GM21390 (cell line): Measurements from ENCODE around the gene KCNQ1.

ENCODE experiments used
- ATAC-seq: cut with Tn5 transposase; IDR thresholded peaks from one replicate; pipeline ENCODE4 v1.9.1; 2021; ENCODE audit not compliant: unreplicated experiment

Gene KCNQ1

DNA sequence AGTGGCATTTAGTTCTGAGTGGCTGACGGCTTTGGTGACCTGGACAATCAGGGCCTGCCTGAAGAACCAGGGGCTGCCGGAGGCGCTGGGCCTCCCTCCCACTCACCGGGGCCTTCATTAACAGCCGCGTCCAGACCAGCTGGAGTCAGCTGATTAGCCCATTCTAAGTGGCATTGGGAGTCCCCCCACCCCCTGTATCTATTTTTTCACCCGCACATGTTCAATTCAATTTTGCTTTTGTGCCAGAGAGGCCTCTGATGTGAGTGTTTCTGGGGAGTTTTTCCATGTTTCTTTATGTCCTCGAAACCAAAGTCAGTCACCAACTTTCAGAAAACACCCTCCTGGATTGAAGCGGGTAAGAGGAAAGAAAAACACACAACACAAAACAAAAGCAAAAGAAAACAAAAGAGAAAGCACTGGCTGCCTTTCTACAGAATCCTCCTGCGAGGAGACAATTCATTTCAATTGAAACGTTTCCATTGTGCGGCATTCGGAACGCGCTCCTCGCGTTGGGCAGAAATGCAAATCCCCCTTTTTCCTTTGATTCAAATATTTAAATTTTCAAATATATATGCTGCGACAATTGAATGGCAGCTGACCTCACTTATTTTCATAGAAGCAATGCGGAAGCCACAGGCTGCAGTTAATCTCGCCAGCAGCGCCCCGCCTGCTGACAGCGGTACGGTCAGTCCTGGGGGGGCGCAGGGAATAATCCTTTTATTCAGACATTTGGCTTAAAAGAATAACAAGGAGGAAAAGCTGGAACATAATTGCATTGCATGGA lies 423.1 kb downstream of the KCNQ1 start:
- ATAC-seq: no peak

DNA sequence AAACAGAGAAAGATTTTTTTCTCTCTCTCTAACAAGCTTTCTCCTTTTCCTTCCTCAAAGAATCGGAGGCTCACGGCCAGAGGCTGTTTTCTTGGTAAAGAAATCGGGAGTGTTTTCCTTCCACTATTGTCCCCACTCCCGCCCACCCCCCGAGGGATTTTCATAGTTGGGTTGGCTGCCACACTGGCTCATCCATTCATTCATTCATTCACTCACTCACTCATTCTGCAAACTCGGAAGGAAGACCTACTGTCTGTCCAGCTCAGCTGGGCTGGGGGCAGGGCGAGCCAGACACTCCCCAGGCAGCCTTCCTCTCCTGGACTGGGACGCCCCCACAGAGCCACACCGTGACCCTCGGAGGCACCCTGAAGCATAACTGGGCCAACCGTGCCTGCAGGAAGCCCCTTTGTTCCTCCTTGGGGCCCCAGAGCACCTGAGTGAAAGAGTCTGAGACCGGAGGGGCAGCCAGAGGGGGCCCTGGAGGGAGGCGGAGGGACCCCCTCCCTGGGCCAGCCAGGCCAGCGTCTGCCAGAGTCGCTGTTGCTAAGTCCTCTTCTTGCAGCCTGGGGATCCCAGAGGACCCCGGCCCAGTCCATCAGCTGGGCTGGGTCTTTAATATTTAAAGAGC lies 423.8 kb downstream of the KCNQ1 start:
- ATAC-seq: no peak

DNA sequence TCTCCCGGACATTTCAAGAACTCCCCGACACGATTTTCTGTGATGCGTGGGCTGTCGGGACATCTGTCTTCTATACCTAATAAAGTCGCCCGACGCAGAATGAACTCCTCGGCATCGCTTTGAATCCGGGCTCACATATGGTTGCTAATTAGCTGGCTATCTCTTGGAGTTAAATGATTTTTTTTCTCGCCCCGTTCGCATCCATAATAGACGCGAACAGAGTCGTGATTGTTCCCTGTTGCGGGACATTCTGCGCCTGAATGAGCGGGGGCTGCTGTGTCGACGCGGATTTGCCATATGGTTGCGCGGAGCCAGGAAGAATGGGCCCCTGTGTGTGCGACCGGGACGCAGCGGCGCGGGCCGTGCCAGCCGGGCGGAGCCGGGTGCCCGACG lies 424.3 kb downstream of the KCNQ1 start:
- no peak for ATAC-seq

DNA sequence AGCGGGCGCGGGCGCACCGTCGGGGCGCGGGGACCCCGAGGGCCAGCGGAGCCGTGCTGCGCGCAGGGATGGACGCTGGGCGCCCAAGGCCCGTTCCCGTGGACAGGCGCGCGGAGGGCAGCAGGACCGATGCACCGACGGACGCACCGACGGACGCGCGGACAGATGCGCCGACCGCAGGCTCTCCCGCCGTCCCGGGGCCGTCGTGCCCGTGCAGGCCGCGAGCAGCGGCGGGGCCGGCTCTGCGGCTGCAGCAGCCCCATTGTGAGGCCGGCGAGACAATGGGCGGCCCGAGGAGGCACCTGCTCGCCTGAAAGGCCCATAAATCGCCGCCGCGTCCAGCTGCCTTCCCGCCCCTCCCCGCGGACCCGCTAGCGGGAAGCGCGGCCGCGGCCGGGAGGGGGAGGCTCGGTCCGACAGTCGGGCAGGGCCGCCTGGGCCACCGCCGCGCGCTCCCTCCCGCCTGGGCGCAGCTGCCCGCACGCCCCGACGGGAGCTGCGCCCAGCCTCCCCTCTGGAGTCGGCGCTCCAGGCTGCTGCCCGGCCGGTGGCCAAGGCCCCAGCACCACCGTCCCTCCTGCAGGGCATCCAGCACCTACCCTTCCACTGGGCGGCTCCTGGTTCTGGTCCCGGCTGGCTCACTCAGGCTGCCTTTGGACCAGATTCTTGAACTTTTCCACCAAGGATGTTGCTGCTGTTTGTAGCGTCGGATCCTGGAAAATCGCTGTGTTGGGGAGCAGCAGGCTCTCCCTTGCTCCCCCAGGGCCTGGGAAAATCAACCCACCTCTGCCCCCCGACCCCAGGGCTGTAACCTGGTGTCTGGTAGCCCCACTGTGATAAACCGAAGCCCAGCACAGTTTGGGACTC lies 425.0 kb downstream of the KCNQ1 start:
- no peak for ATAC-seq

DNA sequence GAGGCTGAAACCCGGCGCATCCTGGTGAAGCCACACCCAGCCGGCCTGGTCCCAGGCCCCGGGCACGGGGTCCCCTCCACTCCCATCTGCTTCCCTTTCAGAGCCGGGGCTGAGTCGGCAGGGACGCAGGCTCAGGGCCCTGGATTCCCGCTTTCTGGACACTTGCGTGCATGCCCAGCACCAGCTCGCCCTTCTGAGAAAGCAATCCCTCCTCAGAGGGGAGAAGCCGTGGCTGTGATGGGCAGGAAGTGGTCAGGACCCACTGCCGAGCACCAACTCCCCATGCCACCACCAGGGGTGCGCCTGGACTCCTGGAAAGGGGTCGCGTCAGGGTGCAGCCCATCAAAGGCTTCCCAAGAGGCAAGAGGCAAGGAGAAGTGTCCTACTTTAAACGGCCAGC lies 425.7 kb downstream of the KCNQ1 start:
- no peak for ATAC-seq

DNA sequence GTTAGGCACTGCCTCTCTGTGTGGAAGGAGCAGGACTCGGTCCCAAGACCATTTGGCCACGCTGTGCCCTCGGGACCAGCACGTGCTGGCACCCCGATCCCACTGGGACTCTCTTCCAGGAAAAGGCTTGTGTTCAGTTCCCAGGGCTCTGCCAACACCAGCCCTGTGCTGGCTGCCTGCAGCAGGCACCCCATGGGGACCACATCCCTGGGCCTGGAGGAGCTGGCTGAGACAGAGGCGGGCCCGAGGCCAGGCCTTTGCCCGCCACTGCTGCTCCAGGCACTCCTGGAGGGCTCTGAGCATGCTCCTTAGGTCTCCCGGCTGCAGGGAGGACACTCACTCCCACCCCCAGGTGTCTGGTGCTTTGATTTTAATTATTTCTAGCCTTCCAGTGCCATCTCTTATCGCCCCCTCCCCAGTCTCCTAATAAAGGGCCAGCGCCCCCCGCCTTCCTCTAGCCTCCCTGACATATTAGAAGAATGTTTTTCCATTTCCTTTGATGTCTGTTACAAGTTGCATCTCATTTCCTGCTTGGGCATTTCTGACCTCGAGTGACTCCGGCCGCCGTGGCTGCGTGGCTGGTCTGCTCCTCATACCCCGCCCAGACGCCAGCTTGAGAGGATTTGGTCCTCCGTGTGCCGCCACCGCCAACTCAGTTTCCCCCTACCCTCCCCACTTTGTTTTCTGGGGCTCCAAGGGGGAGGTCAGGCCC lies 426.3 kb downstream of the KCNQ1 start:
- no peak for ATAC-seq

DNA sequence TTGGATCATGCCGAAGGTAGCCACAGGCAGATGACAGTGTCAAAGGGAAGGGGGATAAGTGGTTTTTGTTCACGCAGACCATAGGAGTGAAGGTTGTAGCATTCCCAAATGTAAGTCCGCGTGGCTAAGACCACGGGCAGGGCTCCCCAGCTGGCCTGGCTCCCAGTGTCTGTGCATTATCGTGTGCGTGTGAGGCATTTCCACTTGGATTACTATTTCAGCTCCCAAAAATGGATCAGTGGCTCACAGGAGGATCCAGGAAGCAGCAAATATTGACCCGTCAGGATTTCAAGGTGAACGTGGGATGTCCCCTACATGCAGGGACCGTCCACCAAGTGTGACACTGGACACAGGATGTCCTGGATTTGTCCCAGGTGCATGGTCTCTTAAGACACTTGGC lies 430.2 kb downstream of the KCNQ1 start:
- ATAC-seq: no peak

DNA sequence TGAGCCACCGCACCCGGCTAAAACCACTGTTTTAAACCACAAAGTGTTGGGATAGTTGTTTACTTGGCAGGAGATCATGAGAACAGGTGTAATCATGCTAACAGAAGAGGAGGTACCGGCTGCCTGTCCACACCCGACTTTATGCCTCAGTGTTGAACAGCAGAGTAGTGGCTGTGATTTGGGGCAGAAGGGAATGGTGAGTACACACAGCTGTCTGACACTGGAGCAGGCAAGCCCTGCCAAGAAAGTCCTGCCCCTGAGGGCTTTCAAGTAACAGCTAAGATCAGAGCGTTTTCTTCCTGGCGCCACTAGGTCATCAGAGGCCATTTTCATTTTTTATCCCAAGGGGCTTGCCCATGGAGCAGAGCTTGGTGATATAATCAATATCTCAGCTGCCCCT lies 432.7 kb downstream of the KCNQ1 start:
- no peak for ATAC-seq

DNA sequence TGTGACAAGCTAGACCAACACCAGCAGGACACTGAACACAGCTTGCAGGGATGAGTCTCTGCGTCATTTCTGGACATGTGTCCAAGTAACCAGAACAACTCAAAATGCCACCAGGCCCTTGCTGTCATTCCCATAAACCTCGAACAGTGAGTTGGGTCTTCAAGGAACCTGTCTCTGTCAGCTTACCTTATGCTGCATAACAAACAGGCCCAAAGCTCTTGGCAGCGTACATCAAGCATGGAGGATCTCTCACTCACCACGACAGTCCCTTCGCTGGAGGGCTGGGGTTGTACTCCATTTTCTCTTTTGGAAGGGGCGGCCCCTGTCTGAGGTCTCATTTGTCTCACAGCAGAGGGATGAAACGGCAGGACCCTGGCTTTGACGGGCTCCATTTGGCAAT lies 434.0 kb downstream of the KCNQ1 start:
- ATAC-seq: no peak

DNA sequence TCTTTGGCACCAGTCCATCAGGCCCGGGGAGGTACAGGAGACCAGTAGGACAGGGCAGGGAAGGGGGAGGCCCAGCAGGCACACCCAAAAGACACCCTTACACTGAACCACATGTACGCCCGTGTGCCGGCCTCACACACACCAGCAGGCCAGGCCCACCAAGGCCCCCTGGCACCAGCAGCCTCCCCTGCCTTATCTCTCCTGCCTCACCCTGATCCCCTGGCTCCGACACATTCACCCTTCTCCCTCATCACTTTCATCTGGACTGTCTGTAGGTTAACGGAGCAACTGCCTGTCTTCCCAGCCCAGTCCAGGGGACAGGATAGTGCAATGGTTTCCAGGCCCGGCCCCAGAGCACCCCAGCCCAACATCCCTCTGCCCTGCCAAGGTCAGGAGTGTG lies 435.8 kb downstream of the KCNQ1 start:
- ATAC-seq: no peak

DNA sequence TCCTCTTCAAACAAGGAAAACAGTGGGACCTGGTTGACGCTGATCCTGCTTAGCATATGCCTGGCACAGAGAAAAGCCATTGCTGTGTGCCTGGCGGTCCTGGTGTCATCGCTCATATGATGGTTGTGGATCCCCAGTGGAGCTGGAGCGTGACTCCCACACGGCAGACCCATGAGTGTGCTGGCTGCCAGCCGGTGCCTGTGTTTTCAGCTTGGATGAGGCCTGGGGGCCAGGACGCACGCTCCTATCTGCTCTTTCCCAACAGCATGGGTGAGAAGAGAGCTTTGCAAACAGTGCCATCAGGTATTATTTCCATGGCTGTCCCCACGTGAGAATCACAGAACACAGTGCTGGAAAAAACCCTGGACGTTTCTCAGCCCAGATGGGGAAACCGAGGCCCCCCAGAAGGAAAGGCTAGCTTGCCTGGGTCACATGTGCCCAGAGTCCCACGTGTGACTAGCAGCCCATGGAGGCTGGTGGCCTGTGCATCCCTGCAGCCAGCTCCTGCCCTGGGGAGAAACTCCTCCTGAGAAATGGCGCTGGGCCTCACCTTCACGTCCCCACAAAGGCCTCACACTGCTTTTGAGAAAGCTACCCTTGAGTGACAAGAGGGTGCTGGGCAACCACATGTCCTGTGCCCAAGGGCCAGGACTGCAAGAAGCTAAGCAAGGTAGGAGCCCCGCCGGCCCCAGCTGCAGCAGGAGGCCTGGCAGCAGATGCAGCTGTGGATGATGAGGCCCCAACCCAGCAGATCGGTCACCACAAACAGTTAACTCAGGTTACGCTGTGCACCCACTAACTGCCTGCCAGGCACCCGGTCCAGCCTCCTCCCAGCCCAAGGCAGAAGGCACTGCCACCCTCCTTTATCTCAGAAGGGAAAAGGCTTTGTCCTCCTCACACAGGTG lies 436.5 kb downstream of the KCNQ1 start:
- no peak for ATAC-seq

DNA sequence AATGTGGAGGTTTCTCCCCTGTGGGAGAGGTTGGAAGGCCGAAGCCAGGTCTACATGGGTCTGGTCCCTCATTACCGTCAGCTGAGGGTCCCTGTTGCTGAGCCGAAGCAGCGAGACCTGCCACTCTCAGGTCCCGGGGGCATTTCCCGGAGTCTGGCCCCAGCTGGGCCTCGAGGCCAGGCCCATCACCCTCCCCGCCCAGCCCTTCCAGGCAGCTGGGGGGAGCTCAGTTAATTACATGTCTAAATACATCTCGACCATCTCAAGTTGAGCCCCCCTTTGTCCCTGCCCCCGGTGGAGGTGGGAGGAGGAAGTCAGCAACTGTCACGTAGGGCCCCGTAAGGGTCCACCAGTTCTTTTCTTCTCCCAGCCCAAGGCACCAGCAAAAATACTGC lies 437.2 kb downstream of the KCNQ1 start:
- no peak for ATAC-seq

DNA sequence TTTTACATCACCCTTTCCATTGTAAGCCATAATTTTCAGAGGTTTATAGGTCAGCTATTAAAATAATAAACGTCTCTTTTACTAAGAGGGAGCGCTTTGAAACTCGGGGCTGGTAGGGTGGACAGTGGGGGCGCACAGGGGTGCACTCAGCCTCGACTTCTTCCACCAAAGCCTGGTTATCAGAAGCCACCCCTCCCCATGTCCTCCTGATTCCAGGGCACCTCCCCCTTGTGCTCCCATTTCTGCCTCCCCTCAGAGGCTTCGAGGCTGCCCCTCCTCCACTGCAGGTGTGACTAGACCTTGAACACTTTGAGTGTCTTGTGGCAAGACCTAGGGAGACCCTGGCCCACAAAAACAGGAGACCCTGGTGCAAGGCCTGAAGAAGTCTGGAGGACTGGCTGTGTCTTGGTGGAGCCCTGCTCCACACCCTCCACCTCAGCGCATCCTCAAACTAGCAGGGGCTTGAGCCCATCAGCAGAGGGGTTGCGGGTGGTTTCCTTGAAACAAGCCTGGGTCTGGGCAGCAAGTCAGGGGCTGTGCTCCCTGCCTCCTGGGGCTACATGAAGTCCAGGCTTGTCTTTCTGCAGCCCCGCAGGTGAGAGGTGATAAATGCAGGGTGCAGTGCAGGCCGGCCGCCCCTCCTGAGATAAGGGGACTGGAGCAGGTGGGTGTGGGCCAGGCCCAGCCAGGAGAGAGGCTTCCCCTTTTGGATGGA lies 437.7 kb downstream of the KCNQ1 start:
- no peak for ATAC-seq

DNA sequence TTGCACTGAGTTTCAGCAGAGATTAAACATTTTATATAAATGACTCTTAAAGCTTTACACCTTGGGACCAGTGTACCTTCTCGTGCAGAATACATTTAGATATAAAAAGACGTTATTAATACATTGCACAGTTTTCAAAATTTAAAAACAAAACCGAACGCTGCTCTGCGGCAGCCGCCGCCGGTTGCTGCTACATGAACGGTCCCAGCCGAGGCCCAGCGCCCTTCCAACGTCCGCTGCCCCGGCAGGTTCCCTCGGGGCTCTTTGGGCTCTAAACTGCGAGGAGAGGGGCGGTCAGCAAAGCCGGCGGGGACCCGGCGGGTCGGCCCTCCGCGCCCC lies 438.8 kb downstream of the KCNQ1 start:
- ATAC-seq: no peak

DNA sequence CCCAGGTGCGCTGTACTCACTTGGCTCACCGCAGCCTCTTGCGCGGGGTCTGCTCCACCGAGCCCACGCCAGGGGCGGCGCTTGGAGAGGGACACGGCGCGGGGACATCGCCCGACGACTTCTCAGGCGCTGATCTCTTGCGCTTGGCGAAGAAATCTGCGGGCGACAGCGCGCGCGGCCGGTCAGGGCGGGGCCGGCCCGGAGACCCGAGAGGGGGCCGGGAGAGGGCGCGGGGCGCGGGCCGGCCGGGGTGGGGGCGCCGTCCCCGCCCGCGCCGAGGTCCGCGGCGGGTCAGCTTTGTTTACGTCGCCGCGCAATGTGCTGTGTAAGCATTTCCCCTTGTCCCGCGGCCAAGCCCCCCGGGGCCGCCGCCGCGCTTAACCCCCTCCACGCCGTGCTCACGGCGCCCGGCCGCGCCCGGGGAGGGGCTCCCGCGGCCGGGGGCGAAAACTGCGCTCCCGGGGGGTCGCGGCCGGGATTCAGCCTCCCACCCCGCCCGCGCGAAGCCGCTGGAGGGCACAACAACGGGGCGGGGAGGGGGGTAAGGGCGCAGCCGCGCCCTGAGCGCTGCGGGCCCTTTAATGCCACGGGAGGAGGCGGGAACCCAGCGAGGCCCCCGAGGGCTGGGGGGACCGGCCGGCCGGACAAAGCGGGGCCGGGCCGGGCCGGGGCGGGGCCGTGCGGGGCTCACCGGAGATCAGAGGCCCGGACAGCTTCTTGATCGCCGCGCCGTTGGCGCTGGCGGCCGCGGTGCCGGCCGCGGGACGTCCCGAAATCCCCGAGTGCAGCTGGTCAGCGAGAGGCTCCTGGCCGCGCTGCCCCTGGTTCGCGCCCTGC lies 439.4 kb downstream of the KCNQ1 start:
- no peak for ATAC-seq

DNA sequence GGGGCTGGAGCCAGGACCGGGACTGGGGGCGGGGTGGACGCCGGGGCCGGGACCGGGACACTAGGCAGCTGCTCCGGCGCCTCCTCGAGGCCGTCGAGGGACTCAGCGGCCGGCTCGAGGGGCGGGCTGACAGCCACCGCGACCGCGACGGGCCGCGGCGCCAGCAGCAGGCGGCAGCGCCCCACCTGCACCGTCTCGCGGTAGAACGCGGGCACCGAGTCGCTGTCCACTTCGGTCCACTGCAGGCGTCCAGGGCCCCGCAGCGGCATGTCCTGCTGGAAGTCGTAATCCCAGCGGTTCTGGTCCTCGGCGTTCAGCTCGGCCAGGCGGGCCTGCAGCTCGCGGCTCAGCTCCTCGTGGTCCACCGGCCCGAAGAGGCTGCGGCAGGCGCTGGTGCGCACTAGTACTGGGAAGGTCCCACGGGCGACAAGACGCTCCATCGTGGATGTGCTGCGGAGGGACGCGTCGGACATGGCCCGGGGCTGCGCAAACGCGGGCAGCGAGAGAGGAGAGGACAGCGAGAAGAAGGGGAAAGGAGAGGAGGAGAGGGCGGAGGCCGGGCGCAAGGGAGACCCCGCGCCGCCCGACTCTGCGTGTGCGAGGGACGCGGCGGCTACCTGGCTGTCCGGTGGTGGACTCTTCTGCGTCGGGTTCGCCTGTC lies 440.3 kb downstream of the KCNQ1 start:
- ATAC-seq: no peak

DNA sequence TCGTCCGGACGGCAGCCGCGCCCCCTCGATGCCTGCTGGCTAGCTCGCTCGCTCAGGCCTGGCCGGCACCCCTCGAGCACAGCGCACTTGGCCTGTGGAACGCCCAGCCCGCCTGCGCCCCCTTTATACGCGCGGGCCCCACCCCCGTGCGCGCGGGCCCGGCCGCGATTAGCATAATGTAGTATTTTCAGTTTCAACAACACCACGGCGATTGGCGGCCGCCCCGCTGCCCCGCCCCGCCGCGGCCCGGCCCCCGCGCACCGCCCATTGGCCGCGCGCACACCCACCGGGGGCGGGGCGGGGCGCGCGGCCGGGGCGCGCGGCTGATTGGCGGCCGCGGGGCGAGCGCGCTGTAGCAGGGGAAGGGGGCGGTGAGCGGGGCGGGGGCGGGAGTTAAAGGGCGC lies 440.9 kb downstream of the KCNQ1 start, which contains the start of gene CDKN1C:
TSS of gene CDKN1C (minus strand) at position 98 of the 404 bp plus-strand sequence. CDS start 319 bp downstream, outside the sequence.
- peak; percentile 78 for ATAC-seq

DNA sequence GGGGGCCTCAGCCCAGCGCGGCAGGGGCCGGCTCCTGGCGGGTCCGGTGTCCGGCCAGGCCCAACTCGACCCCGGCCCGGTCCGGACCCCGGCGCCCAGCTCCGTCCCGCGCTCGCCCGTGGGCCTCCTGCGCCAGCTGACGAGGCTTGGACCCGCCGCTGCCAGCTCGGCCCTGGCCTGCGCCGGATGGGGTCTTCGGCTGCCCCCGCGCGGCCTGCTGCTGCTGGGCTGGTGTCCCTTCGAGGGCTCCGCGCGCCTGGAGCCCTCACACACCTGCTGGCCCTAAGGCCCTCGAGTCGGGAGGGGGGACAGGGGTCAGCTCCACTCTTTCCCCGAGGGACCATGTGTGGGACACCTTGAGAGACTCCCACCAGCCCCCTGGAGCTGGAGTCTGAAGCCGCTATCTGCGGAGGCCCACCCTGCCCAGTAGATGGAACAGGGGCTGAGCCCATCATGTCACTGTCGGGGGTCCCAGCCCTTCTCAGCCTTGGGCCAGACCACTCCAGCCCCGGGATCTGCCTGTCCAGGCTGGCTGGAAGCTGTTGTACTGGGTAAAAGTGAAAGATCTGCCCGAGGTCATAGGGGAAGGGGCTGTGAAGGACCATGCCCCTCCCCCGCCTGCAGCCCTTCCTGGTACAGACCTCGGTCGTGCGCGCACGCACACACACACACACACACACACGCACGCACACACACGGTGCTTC lies 441.5 kb downstream of the KCNQ1 start:
- ATAC-seq: no peak
